IMR-90 (cell line): ENCODE results near the gene KCNK10.

ENCODE experiments used
- BHLHE40 ChIP-seq: fragments of 150-350 bp; IDR thresholded peaks from 2 replicates; pipeline ENCODE4 v1.6.1; 2016; ENCODE audit warnings: mild to moderate bottlenecking, low read depth, low read length
- CEBPB ChIP-seq: IDR thresholded peaks from 2 replicates; pipeline ENCODE4 v1.6.1; 2012; ENCODE audit warnings: low read depth, low read length, improper control_type of control experiment
- FOS ChIP-seq: fragments of 150-350 bp; IDR thresholded peaks from 2 replicates; pipeline ENCODE4 v1.6.1; 2016; ENCODE audit warnings: low read depth, low read length
- POLR2A ChIP-seq: IDR thresholded peaks from 2 replicates; pipeline ENCODE4 v1.6.1; 2012; ENCODE audit warnings: mild to moderate bottlenecking, low read depth, low read length
- RAD21 ChIP-seq: IDR thresholded peaks from 2 replicates; pipeline ENCODE4 v1.6.1; 2012; ENCODE audit warnings: low read length, improper control_type of control experiment
- SMC3 ChIP-seq: fragments of 150-350 bp; IDR thresholded peaks from 2 replicates; pipeline ENCODE4 v1.6.1; 2016; ENCODE audit warnings: low read depth, mild to moderate bottlenecking, antibody characterized with exemption, low read length, moderate library complexity
- TF ChIP-seq, protein P1 (sequence below): conservative IDR thresholded peaks from 2 replicates; pipeline ENCODE4 v1.5.1; 2012; ENCODE audit warnings: mild to moderate bottlenecking, low read depth, low read length, improper control_type of control experiment
- TF ChIP-seq, protein P2 (sequence below): fragments of 150-350 bp; IDR thresholded peaks from 2 replicates; pipeline ENCODE4 v1.6.1; 2017; ENCODE audit warnings: mild to moderate bottlenecking, antibody characterized with exemption, low read length, low read depth

DNA sequence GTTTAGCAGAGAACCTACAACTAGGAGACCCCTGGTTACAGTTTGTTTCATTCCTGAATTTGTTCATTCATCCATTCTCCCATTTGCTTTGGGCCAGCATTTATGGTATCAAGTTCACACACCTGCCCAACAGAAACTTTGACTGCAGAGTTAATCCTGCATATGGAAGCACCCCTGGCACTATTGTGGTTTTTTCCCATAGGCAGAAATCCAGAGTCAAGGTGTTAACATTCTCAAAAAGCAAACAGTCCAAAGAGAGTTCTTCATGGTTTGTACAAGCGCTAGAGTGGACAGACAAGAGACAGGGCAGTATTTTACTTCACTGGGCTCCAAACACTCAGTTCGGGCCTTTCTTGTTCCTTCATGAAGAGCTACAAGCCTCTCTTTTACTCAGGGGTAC is 51.9 kb downstream of the KCNK10 start:
- no peak for TF ChIP-seq SMC3
- TF ChIP-seq, protein P1, sequence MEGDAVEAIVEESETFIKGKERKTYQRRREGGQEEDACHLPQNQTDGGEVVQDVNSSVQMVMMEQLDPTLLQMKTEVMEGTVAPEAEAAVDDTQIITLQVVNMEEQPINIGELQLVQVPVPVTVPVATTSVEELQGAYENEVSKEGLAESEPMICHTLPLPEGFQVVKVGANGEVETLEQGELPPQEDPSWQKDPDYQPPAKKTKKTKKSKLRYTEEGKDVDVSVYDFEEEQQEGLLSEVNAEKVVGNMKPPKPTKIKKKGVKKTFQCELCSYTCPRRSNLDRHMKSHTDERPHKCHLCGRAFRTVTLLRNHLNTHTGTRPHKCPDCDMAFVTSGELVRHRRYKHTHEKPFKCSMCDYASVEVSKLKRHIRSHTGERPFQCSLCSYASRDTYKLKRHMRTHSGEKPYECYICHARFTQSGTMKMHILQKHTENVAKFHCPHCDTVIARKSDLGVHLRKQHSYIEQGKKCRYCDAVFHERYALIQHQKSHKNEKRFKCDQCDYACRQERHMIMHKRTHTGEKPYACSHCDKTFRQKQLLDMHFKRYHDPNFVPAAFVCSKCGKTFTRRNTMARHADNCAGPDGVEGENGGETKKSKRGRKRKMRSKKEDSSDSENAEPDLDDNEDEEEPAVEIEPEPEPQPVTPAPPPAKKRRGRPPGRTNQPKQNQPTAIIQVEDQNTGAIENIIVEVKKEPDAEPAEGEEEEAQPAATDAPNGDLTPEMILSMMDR, result no peak
- TF ChIP-seq RAD21, result no peak
- no peak for TF ChIP-seq POLR2A
- no peak for TF ChIP-seq FOS
- TF ChIP-seq, protein P2, sequence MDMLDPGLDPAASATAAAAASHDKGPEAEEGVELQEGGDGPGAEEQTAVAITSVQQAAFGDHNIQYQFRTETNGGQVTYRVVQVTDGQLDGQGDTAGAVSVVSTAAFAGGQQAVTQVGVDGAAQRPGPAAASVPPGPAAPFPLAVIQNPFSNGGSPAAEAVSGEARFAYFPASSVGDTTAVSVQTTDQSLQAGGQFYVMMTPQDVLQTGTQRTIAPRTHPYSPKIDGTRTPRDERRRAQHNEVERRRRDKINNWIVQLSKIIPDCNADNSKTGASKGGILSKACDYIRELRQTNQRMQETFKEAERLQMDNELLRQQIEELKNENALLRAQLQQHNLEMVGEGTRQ, result no peak
- TF ChIP-seq BHLHE40, result no peak
- no peak for TF ChIP-seq CEBPB
